HG03342 (cell line): ENCODE measurements around the gene AUTS2.

Experiments
- ATAC-seq: cut with Tn5 transposase; IDR thresholded peaks from one replicate; pipeline ENCODE4 v1.9.1; 2021; ENCODE audit warnings: mild to moderate bottlenecking, moderate library complexity; ENCODE audit not compliant: unreplicated experiment

AUTS2 gene

GRCh38 chr7:70498232-70498992 lies 900.1 kb downstream of the AUTS2 start:
- ATAC-seq = no peak

- ATAC-seq = no peak
These were observed 902.0 kb downstream of the AUTS2 start for GRCh38 chr7:70500261-70500660.

GRCh38 chr7:70502117-70502863 lies 904.0 kb downstream of the AUTS2 start:
- ATAC-seq = no peak

GRCh38 chr7:70504254-70504653 lies 906.0 kb downstream of the AUTS2 start:
- no peak for ATAC-seq

- no peak for ATAC-seq
These were observed 907.2 kb downstream of the AUTS2 start for GRCh38 chr7:70505468-70505867.

GRCh38 chr7:70505886-70506285 lies 907.6 kb downstream of the AUTS2 start:
- no peak for ATAC-seq

- no peak for ATAC-seq
These were observed 908.2 kb downstream of the AUTS2 start for GRCh38 chr7:70506434-70506833.

- ATAC-seq = no peak
These were observed 913.9 kb downstream of the AUTS2 start for GRCh38 chr7:70512144-70512543.

GRCh38 chr7:70512761-70513160 lies 914.5 kb downstream of the AUTS2 start:
- ATAC-seq = no peak

- no peak for ATAC-seq
These were observed 922.3 kb downstream of the AUTS2 start for GRCh38 chr7:70520611-70521010.

- ATAC-seq = no peak
These were observed 925.1 kb downstream of the AUTS2 start for GRCh38 chr7:70523249-70523988.

- ATAC-seq = no peak
These were observed 925.7 kb downstream of the AUTS2 start for GRCh38 chr7:70523989-70524351.

- ATAC-seq = no peak
These were observed 927.7 kb downstream of the AUTS2 start for GRCh38 chr7:70525991-70526390.

GRCh38 chr7:70527520-70528115 lies 929.3 kb downstream of the AUTS2 start:
- ATAC-seq = no peak

GRCh38 chr7:70529436-70529835 lies 931.2 kb downstream of the AUTS2 start:
- ATAC-seq = no peak

- ATAC-seq = no peak
These were observed 931.8 kb downstream of the AUTS2 start for GRCh38 chr7:70529914-70530585.

GRCh38 chr7:70533614-70534013 lies 935.3 kb downstream of the AUTS2 start:
- no peak for ATAC-seq

GRCh38 chr7:70539205-70539604 lies 940.9 kb downstream of the AUTS2 start:
- ATAC-seq = no peak

GRCh38 chr7:70539617-70540016 lies 941.3 kb downstream of the AUTS2 start:
- no peak for ATAC-seq

GRCh38 chr7:70540641-70541040 lies 942.4 kb downstream of the AUTS2 start:
- ATAC-seq = no peak
